ENCODE data around the gene RPL13.

GRCh38 chr16:89546781-89547180, 13.7 kb upstream of the RPL13 start:
- TF ChIP-seq POLR2AphosphoS5 (IDR thresholded peaks at IDR 0.05; ENCODE audit: borderline replicate concordance, low read depth, low read length) = no peak
- no peak for TF ChIP-seq EZH2 (IDR thresholded peaks at IDR 0.05)
- no peak for TF ChIP-seq FOXP2 (optimal IDR thresholded peaks at IDR 0.05; ENCODE audit: control extremely low read depth, extremely low read length, insufficient read depth)

Measured in SK-N-MC (cell line).